GM20431 (cell line): Measurements from ENCODE around the gene ERG.

Source experiments
- in situ Hi-C: fragments of 300-500 bp; cut with MseI, MboI; formaldehyde crosslinking; loops from one replicate; pipeline ENCODE4 v1.15.0; 2020; ENCODE audit warnings: low sequenced_read_pairs; ENCODE audit not compliant: unreplicated experiment

The ERG gene

GRCh38 chr21:38440746-38441145 lies 57.5 kb downstream of the ERG start:
- in situ Hi-C loops: no loop called here

GRCh38 chr21:38439957-38440356 lies 58.3 kb downstream of the ERG start:
- in situ Hi-C loops: no loop called here

- in situ Hi-C loops: no loop called here
These were observed 58.9 kb downstream of the ERG start for GRCh38 chr21:38439426-38439825.

- in situ Hi-C loops: no loop called here
These were observed 59.8 kb downstream of the ERG start for GRCh38 chr21:38438462-38438893.

- in situ Hi-C loops: no loop called here
These were observed 61.9 kb downstream of the ERG start for GRCh38 chr21:38436341-38436740.

GRCh38 chr21:38434913-38435533 lies 63.3 kb downstream of the ERG start:
- in situ Hi-C loops: no loop called here

GRCh38 chr21:38433471-38433870 lies 64.8 kb downstream of the ERG start:
- in situ Hi-C loops: no loop called here

GRCh38 chr21:38430401-38430984 lies 67.8 kb downstream of the ERG start:
- in situ Hi-C loops: no loop called here

- in situ Hi-C loops: no loop called here
These were observed 69.3 kb downstream of the ERG start for GRCh38 chr21:38429011-38429410.

- in situ Hi-C loops: no loop called here
These were observed 70.1 kb downstream of the ERG start for GRCh38 chr21:38428211-38428610.

GRCh38 chr21:38424305-38425019 lies 73.8 kb downstream of the ERG start:
- in situ Hi-C loops: no loop called here

GRCh38 chr21:38422082-38422481 lies 76.2 kb downstream of the ERG start:
- in situ Hi-C loops: no loop called here

- in situ Hi-C loops: no loop called here
These were observed 78.1 kb downstream of the ERG start for GRCh38 chr21:38420140-38420539.

- in situ Hi-C loops: no loop called here
These were observed 80.6 kb downstream of the ERG start for GRCh38 chr21:38417726-38418125.

GRCh38 chr21:38416791-38417190 lies 81.5 kb downstream of the ERG start:
- in situ Hi-C loops: no loop called here

- in situ Hi-C loops: no loop called here
These were observed 84.2 kb downstream of the ERG start for GRCh38 chr21:38413958-38414548.

- in situ Hi-C loops: no loop called here
These were observed 87.8 kb downstream of the ERG start for GRCh38 chr21:38410466-38410865.

- in situ Hi-C loops: no loop called here
These were observed 88.4 kb downstream of the ERG start for GRCh38 chr21:38409907-38410306.

GRCh38 chr21:38404177-38404576 lies 94.1 kb downstream of the ERG start:
- in situ Hi-C loops: no loop called here

GRCh38 chr21:38402795-38403194 lies 95.5 kb downstream of the ERG start:
- in situ Hi-C loops: no loop called here

GRCh38 chr21:38402291-38402690 lies 96.0 kb downstream of the ERG start:
- in situ Hi-C loops: no loop called here
